ENCODE results near the gene IFNG.

GRCh38 chr12:68170726-68171125 lies 11.2 kb upstream of the IFNG start:
- TF ChIP-seq CTCF (IDR thresholded peaks at IDR 0.05 in 8 of 11, conservative IDR thresholded peaks at IDR 0.05 in 3 of 11) (no peak), POLR2A (IDR thresholded peaks at IDR 0.05) (no peak)
